DOHH2 (cell line): ENCODE measurements around the gene NFU1.

ENCODE experiments used
- H3F3A ChIP-seq: fragments of 200-600 bp; sonication (generic), shearing (Covaris generic); 2 replicates; pipeline ENCODE4 v1.6.0; 2016; ENCODE audit warnings: antibody characterized with exemption, mild to moderate bottlenecking; ENCODE audit not compliant: control insufficient read depth, insufficient read depth
- H3K27ac ChIP-seq: fragments of 200-600 bp; sonication (generic); 2 replicates; pipeline ENCODE4 v1.5.1; 2014; ENCODE audit warnings: low read depth, mild to moderate bottlenecking, low read length, moderate library complexity
- H3K27me3 ChIP-seq: fragments of 200-600 bp; sonication (generic); 2 replicates; pipeline ENCODE4 v1.6.1; 2014; ENCODE audit warnings: mild to moderate bottlenecking, low read length, mixed read lengths; ENCODE audit not compliant: control insufficient read depth
- H3K36me3 ChIP-seq: fragments of 200-600 bp; sonication (generic); 2 replicates; pipeline ENCODE4 v1.6.1; 2014; ENCODE audit warnings: mild to moderate bottlenecking, low read length, moderate library complexity, mixed read lengths; ENCODE audit not compliant: control insufficient read depth
- H3K4me1 ChIP-seq: fragments of 200-600 bp; sonication (generic); 2 replicates; pipeline ENCODE4 v1.6.1; 2014; ENCODE audit warnings: mild to moderate bottlenecking, low read length, mixed read lengths; ENCODE audit not compliant: control insufficient read depth
- H3K4me2 ChIP-seq: fragments of 200-600 bp; sonication (generic); 2 replicates; pipeline ENCODE4 v1.6.0; 2014; ENCODE audit warnings: mild to moderate bottlenecking, low read length, moderate library complexity
- H3K4me3 ChIP-seq: fragments of 200-600 bp; sonication (generic); 2 replicates; pipeline ENCODE4 v1.5.1; 2014; ENCODE audit warnings: mild to moderate bottlenecking, low read length, mixed read lengths
- H3K79me2 ChIP-seq: fragments of 200-600 bp; sonication (generic); 2 replicates; pipeline ENCODE4 v1.6.1; 2014; ENCODE audit warnings: mild to moderate bottlenecking, low read length, mixed read lengths; ENCODE audit not compliant: control insufficient read depth
- H3K9me2 ChIP-seq: fragments of 200-600 bp; sonication (generic); replicated peaks from 2 replicates; pipeline ENCODE4 v1.6.1; 2014; ENCODE audit warnings: mild to moderate bottlenecking, low read length, mixed read lengths; ENCODE audit not compliant: control insufficient read depth
- H3K9me3 ChIP-seq: fragments of 200-600 bp; sonication (generic); 2 replicates; pipeline ENCODE4 v1.6.1; 2014; ENCODE audit warnings: antibody characterized with exemption, low read length, mixed read lengths; ENCODE audit not compliant: control insufficient read depth, insufficient read depth
- H4K20me1 ChIP-seq: fragments of 200-600 bp; sonication (generic); 2 replicates; pipeline ENCODE4 v1.6.0; 2014; ENCODE audit warnings: low read depth, mild to moderate bottlenecking, antibody characterized with exemption, low read length, moderate library complexity; ENCODE audit not compliant: control insufficient read depth, insufficient read depth
- EZH2phosphoT487 ChIP-seq: fragments of 200-600 bp; sonication (generic); IDR thresholded peaks from 2 replicates; pipeline ENCODE4 v1.6.1; 2017; ENCODE audit warnings: borderline replicate concordance, mild to moderate bottlenecking, antibody characterized with exemption, low read length, moderate library complexity, mixed read lengths
- TF ChIP-seq, protein P1 (sequence below): fragments of 200-600 bp; sonication (generic); IDR thresholded peaks from one replicate; pipeline ENCODE4 v1.5.1; 2014; ENCODE audit warnings: antibody characterized with exemption, mild to moderate bottlenecking, low read depth, low read length; ENCODE audit not compliant: poor library complexity, severe bottlenecking

The NFU1 gene

GRCh38 chr2:69395866-69396265, 41.4 kb downstream of the NFU1 start:
- TF ChIP-seq, protein P1, sequence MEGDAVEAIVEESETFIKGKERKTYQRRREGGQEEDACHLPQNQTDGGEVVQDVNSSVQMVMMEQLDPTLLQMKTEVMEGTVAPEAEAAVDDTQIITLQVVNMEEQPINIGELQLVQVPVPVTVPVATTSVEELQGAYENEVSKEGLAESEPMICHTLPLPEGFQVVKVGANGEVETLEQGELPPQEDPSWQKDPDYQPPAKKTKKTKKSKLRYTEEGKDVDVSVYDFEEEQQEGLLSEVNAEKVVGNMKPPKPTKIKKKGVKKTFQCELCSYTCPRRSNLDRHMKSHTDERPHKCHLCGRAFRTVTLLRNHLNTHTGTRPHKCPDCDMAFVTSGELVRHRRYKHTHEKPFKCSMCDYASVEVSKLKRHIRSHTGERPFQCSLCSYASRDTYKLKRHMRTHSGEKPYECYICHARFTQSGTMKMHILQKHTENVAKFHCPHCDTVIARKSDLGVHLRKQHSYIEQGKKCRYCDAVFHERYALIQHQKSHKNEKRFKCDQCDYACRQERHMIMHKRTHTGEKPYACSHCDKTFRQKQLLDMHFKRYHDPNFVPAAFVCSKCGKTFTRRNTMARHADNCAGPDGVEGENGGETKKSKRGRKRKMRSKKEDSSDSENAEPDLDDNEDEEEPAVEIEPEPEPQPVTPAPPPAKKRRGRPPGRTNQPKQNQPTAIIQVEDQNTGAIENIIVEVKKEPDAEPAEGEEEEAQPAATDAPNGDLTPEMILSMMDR: no peak
- TF ChIP-seq EZH2phosphoT487: no peak
- no peaks in the 10 kb centered on the region for H3K79me2 ChIP-seq
- H3K9me3 ChIP-seq: no peaks in the 10 kb centered on the region
- no peaks in the 10 kb centered on the region for H3F3A ChIP-seq
- no peaks in the 10 kb centered on the region for H3K9me2 ChIP-seq
- peaks cover 10% of the 10 kb centered on the region for H3K36me3 ChIP-seq
- no peak overlapping the region for H3K4me2 ChIP-seq
- no peaks in the 10 kb centered on the region for H3K27me3 ChIP-seq
- H3K27ac ChIP-seq: no peak overlapping the region
- H4K20me1 ChIP-seq: no peaks in the 10 kb centered on the region
- H3K4me1 ChIP-seq: no peaks in the 10 kb centered on the region
- no peak overlapping the region for H3K4me3 ChIP-seq

- TF ChIP-seq, protein P1: no peak
- no peak for TF ChIP-seq EZH2phosphoT487
- H3K27ac ChIP-seq: no peak overlapping the region
- H3K4me1 ChIP-seq: no peaks in the 10 kb centered on the region
Measured at GRCh38 chr2:69393963-69394362, 43.3 kb downstream of the NFU1 start.

GRCh38 chr2:69390471-69390870, 46.8 kb downstream of the NFU1 start:
- H3F3A ChIP-seq: peaks cover 6% of the 10 kb centered on the region; the same call in 1 of the 2 replicates
- H3K27me3 ChIP-seq: no peaks in the 10 kb centered on the region
- no peak for TF ChIP-seq EZH2phosphoT487
- TF ChIP-seq, protein P1: no peak
- no peak overlapping the region for H3K27ac ChIP-seq
- no peaks in the 10 kb centered on the region for H4K20me1 ChIP-seq
- peaks cover 18% of the 10 kb centered on the region for H3K79me2 ChIP-seq
- H3K9me3 ChIP-seq: no peaks in the 10 kb centered on the region
- H3K4me3 ChIP-seq: no peak overlapping the region
- peaks cover 4% of the 10 kb centered on the region; the same call in 1 of the 2 replicates for H3K36me3 ChIP-seq
- H3K9me2 ChIP-seq: no peaks in the 10 kb centered on the region
- H3K4me2 ChIP-seq: no peak overlapping the region
- H3K4me1 ChIP-seq: peaks cover 21% of the 10 kb centered on the region

More at GRCh38 chr2:69393963-69394362, 43.3 kb downstream of the NFU1 start:
- Histone ChIP-seq H3K4me2 (no peak overlapping the region), H3K79me2 (no peaks in the 10 kb centered on the region), H3K27me3 (no peaks in the 10 kb centered on the region), H3K9me2 (no peaks in the 10 kb centered on the region), H3K9me3 (no peaks in the 10 kb centered on the region), H3K36me3 (peaks cover 10% of the 10 kb centered on the region), H4K20me1 (no peaks in the 10 kb centered on the region), H3F3A (no peaks in the 10 kb centered on the region), H3K4me3 (no peak overlapping the region)
